Measurements from ENCODE around the gene PSEN1. TPM values are rescaled to one million over a fixed set of nuclear protein-coding genes. Genes with fewer than 3 reads are reported as not detected.

The PSEN1 gene
- total and polyA plus RNA-seq, 2 of the 8 experiments (the other 6 are each of a cell fraction or from before 2014, with no cell fraction given) = 10.1 to 38.7 TPM

DNA sequence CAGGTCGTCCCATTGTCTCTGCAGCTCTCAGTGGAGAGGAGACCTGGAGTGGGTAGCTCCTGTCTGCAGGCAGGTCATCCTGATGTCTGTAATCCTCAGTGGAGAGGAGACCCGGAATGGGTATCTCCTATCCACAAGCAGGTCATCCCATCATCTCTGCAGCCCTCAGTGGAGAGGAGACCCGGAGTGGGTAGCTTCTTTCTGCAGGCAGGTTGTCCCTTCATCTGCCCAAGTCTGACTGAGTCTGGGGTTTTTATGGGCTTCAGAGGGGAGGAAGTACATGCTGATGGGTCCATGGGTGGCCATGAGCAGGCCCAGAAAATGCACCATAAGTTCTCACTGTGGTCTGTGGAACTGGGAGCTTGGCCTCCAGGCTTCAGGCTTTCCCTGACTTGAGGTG, 72.1 kb downstream of the PSEN1 start:
- ChIA-PET CTCF (ENCODE audit: partially characterized antibody) (interaction anchor here (0.9 to 2.7 kb wide), 6 partner anchors 10 to 264 kb away, joined by 3 to 10 read pairs (median 3); no protein-coding TSS in a partner anchor), POLR2A (ENCODE audit: partially characterized antibody) (interaction anchor here (0.7 kb wide), 1 partner anchor 12 kb away, joined by 3 read pairs; no protein-coding TSS in a partner anchor)
- Histone ChIP-seq H3K9ac (replicated peaks in 1 of 4; ENCODE audit: extremely low read depth in 1 of 4, low read depth in 3 of 4, low read length in 3 of 4) (no peak overlapping the region), H2BK5ac (ENCODE audit: low read depth, low read length) (no peak overlapping the region), H2AK5ac (ENCODE audit: low read depth, low read length) (no peak overlapping the region), H3K79me1 (ENCODE audit: low read depth, low read length) (no peaks in the 10 kb centered on the region), H4K5ac (ENCODE audit: insufficient read length, low read depth, low read length) (no peak overlapping the region), H3K23me2 (ENCODE audit: low read depth, low read length) (no peaks in the 10 kb centered on the region), H3K4me3 (ENCODE audit: extremely low read depth in 1 of 4, insufficient read depth in 2 of 4, low read depth in 3 of 4, low read length in 4 of 4) (no peak overlapping the region), H4K20me1 (replicated peaks in 1 of 2; ENCODE audit: control insufficient read depth in 1 of 2, insufficient read depth in 2 of 2, low read length in 2 of 2) (no peaks in the 10 kb centered on the region), H2BK12ac (ENCODE audit: low read depth, low read length) (no peak overlapping the region), H3K27me3 (replicated peaks in 1 of 4; ENCODE audit: control insufficient read depth in 3 of 4, extremely low read depth in 1 of 4, insufficient read depth in 3 of 4, low read length in 3 of 4) (no peaks in the 10 kb centered on the region), H3K18ac (ENCODE audit: extremely low read depth, low read length) (no peak overlapping the region), H3K23ac (ENCODE audit: insufficient read length) (no peak overlapping the region), H2BK15ac (ENCODE audit: low read length) (no peak overlapping the region), H3K56ac (replicated peaks; ENCODE audit: insufficient read length, low read depth, low read length) (no peak overlapping the region), H3K36me3 (ENCODE audit: control insufficient read depth in 2 of 4, insufficient read depth in 4 of 4, low read length in 3 of 4) (peaks cover 5 to 43% (median 17%) of the 10 kb centered on the region in 4 experiments; a peak in 7 of 8 replicates), H3K4ac (replicated peaks; ENCODE audit: insufficient read length, low read depth, low read length) (no peak overlapping the region), H3K4me1 (replicated peaks in 1 of 4; ENCODE audit: control insufficient read depth in 3 of 4, insufficient read depth in 4 of 4, low read length in 3 of 4) (no peaks in the 10 kb centered on the region), H2BK120ac (replicated peaks; ENCODE audit: low read depth, low read length) (no peak overlapping the region), H3K14ac (ENCODE audit: insufficient read length) (no peak overlapping the region), H4K91ac (replicated peaks; ENCODE audit: insufficient read length, low read length) (no peak overlapping the region), H4K8ac (ENCODE audit: extremely low read depth, insufficient read depth, low read length) (no peak overlapping the region), H3K27ac (ENCODE audit: low read depth, low read length) (no peak overlapping the region), H3K79me2 (ENCODE audit: control insufficient read depth in 1 of 2, insufficient read depth in 2 of 2, low read length in 2 of 2) (no peaks in the 10 kb centered on the region), H3K9me3 (ENCODE audit: insufficient read depth in 2 of 2, low read depth in 1 of 2, low read length in 1 of 2) (no peaks in the 10 kb centered on the region; a peak in 1 of 4 replicates), H3K4me2 (ENCODE audit: insufficient read depth in 1 of 2, low read depth in 2 of 2, low read length in 2 of 2) (no peak overlapping the region), H2AFZ (ENCODE audit: low read length) (no peak overlapping the region), H2BK20ac (ENCODE audit: low read length) (no peak overlapping the region)
- no peak for TF ChIP-seq RXRA (IDR thresholded peaks at IDR 0.05; ENCODE audit: insufficient read depth, low read depth, low read length)
- no peak for TF ChIP-seq EGR1 (IDR thresholded peaks at IDR 0.05; ENCODE audit: borderline replicate concordance, low read depth, low read length)
- TF ChIP-seq NANOG (IDR thresholded peaks at IDR 0.05; ENCODE audit: insufficient read depth, low read depth, low read length, poor library complexity, severe bottlenecking) = no peak
- no peak for TF ChIP-seq POLR2AphosphoS5 (IDR thresholded peaks at IDR 0.05; ENCODE audit: low read depth, low read length)
- no peak for TF ChIP-seq SRF (IDR thresholded peaks at IDR 0.05; ENCODE audit: low read depth, low read length)
- no peak for TF ChIP-seq HDAC6 (IDR thresholded peaks at IDR 0.05; ENCODE audit: low read depth, low read length)
- no peak for TF ChIP-seq TAF7 (optimal IDR thresholded peaks at IDR 0.05; ENCODE audit: borderline replicate concordance, low read depth, low read length)
- TF ChIP-seq KDM1A (IDR thresholded peaks at IDR 0.05; ENCODE audit: borderline replicate concordance, low read length) = no peak
- TF ChIP-seq SAP30 (IDR thresholded peaks at IDR 0.05; ENCODE audit: insufficient read depth, insufficient replicate concordance, low read length) = no peak
- TF ChIP-seq JUN (IDR thresholded peaks at IDR 0.05; ENCODE audit: low read depth, low read length) = no peak
- no peak for TF ChIP-seq BACH1 (IDR thresholded peaks at IDR 0.05; ENCODE audit: low read length)
- DNase-seq (ENCODE audit: low read depth in 1 of 2, low spot score in 2 of 2) (no peak), FAIRE-seq (no peak)
- WGBS, 2 experiments (ENCODE audit: extremely low coverage in 1 of 2, insufficient coverage in 1 of 2, insufficient read length in 1 of 2, insufficient replicate concordance in 2 of 2, low coverage in 1 of 2, low lambda C conversion rate in 2 of 2, missing lambda C conversion rate in 1 of 2) = 97% methylated on average over 3 of the region's 3 CpGs; no CpG with 5 or more reads in 1 of the 2 experiments

All from H1 (cell line).